Ecto neural progenitor cell (in vitro differentiated cells): ENCODE measurements around the gene PIGA.

Experiments
- DNase-seq: peaks from one replicate; pipeline ENCODE4 v3.0.0-alpha.2; 2018; ENCODE audit warnings: low spot score

Gene PIGA

GRCh38 chrX:15335135-15336022, at the start of gene PIGA:
TSS of gene PIGA (minus strand) at chrX:15335523. CDS start at chrX:15331930, 3,593 bp downstream.
- DNase-seq: peak; percentile 92

GRCh38 chrX:15384304-15384703, 49.0 kb upstream of the PIGA start, which contains the start of gene VEGFD:
TSS of gene VEGFD (minus strand) at chrX:15384413. CDS start at chrX:15383946, 467 bp downstream.
- no peak for DNase-seq

GRCh38 chrX:15382813-15383212, 47.5 kb upstream of the PIGA start:
- DNase-seq: no peak

- no peak for DNase-seq
These were observed 41.6 kb upstream of the PIGA start for GRCh38 chrX:15376956-15377355.

GRCh38 chrX:15373976-15374375, 38.7 kb upstream of the PIGA start:
- no peak for DNase-seq

- no peak for DNase-seq
These were observed 31.4 kb upstream of the PIGA start for GRCh38 chrX:15366506-15367352.

GRCh38 chrX:15359701-15360100, 24.4 kb upstream of the PIGA start:
- no peak for DNase-seq

- DNase-seq: no peak
These were observed 23.2 kb upstream of the PIGA start for GRCh38 chrX:15358533-15358932.

- DNase-seq: no peak
These were observed 21.1 kb upstream of the PIGA start for GRCh38 chrX:15356444-15356843.

GRCh38 chrX:15350329-15350996, 15.1 kb upstream of the PIGA start:
- DNase-seq: peak; percentile 62

GRCh38 chrX:15349046-15349445, 13.7 kb upstream of the PIGA start:
- DNase-seq: peak; percentile 49

GRCh38 chrX:15345976-15346375, 10.7 kb upstream of the PIGA start:
- DNase-seq: no peak

- no peak for DNase-seq
These were observed 8.8 kb upstream of the PIGA start for GRCh38 chrX:15344106-15344505.

- DNase-seq: no peak
These were observed 7.8 kb upstream of the PIGA start for GRCh38 chrX:15343075-15343476.

- DNase-seq: no peak
These were observed 5.5 kb upstream of the PIGA start for GRCh38 chrX:15340867-15341266.

- DNase-seq: no peak
These were observed 695 bp upstream of the PIGA start for GRCh38 chrX:15336023-15336413.

GRCh38 chrX:15334561-15334960, 762 bp downstream of the PIGA start:
- no peak for DNase-seq

GRCh38 chrX:15328821-15329220, 6.5 kb downstream of the PIGA start:
- no peak for DNase-seq

GRCh38 chrX:15328131-15328530, 7.2 kb downstream of the PIGA start:
- no peak for DNase-seq

GRCh38 chrX:15322472-15322871, 12.9 kb downstream of the PIGA start:
- DNase-seq: no peak

GRCh38 chrX:15322072-15322471, 13.3 kb downstream of the PIGA start:
- no peak for DNase-seq

GRCh38 chrX:15321447-15321846, 13.9 kb downstream of the PIGA start:
- no peak for DNase-seq
